Stimulated activated CD8-positive, alpha-beta memory T cell treated with anti-CD3 and anti-CD28 coated beads, Interleukin-12 subunit alpha, Interleukin-12 subunit beta, amount 100 ng/mL, for 24 hours (primary cell): Measurements from ENCODE around the gene BBLN.
"Not testable (repeated sequence)": the region's sequence is repeated elsewhere in the genome, so short reads cannot be mapped to it uniquely, and the experiment has no call there.

Source experiments
- DNase-seq: peaks from one replicate; pipeline ENCODE4 v3.0.0-alpha.2; 2020; ENCODE audit errors: extremely low read depth

Gene BBLN

GRCh38 chr9:128124873-128125579, 35.0 kb upstream of the BBLN start:
- no peak for DNase-seq

GRCh38 chr9:128125580-128126354, 34.3 kb upstream of the BBLN start:
- DNase-seq = no peak

GRCh38 chr9:128127568-128127989, 32.5 kb upstream of the BBLN start, which contains the start of gene PTGES2:
PTGES2 (minus strand) TSS chr9:128127729; CDS start chr9:128127717, 12 bp downstream.
- DNase-seq = peak; percentile 51

DNA sequence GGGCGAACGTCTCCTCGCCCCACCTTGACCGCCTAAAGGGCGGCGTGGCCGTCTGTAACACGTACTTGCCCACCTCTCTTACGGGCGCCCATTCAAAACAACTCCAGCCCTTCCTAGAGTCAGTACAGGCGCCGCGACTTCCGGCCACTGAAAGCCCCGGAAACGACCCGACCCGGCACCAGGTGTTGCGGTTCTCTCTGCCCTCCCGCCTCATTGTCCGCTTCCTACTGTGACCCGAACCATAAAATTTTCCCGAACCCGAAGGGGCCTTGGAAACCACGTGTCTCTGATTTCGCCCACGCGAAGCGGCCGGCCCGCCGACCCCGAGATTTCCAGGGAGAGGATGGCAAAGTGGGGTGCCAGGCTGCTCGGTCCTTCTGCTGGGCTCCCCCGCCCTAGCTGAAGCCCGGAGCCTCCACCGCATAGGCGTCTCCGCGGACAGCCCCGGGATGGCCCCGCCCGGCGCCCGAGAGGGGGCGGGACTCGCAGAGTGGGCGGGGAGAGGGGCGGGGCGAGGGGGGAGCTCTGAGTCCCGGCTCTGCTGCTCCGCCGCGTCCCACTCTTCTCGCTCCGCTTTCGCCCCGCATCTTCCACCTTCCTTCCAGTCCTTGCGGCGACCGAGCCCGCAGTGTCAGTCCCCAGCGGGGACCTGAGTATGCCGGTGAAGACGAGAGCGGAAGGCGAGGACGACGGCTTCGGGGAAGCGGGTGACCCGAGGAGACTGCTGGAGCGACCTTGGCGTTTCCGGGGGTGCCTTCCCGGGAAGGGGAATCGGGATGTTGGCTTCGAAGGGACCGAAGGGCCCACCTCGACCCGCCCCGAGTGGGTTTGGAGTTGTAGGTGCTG, 31.9 kb upstream of the BBLN start:
- DNase-seq = peak; percentile 58

DNA sequence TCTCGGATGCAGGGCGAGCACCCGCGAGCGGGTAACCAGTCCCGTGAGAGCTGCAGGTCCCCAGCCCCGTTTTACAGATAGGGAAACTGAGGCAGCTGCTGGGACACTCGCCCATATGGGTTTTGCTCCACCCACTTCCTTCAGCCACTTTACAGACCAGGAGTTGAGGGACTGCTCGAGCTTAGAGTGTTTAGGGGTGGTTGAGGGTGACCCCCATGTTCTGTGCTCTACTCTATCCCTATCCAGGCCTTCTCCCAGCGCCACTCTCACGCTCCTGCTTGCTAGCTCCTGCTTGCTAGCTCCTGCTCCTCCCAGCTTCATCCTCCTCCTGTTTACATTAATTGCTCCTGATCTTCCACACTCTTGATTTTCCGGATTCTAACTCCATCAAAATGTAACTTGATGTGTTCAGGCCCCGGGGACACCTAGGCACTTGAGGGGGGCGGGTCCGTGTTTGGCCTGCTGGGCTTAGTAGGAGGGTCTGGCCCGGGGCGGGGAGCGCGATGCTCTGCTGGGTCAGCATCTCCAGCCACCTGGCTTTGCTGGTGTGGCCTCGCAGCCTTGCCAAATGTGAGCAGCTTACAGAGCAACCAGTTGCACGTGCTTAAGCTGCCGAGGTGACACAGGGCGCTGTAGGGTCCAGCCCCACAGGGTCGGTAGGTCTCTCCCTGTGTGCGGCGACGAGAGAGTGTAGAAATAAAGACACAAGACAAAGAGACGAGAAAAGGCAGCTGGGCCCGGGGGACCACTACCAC, 31.1 kb upstream of the BBLN start:
- DNase-seq = no peak

GRCh38 chr9:128129976-128130590, 30.0 kb upstream of the BBLN start:
- DNase-seq = not testable (repeated sequence)

DNA sequence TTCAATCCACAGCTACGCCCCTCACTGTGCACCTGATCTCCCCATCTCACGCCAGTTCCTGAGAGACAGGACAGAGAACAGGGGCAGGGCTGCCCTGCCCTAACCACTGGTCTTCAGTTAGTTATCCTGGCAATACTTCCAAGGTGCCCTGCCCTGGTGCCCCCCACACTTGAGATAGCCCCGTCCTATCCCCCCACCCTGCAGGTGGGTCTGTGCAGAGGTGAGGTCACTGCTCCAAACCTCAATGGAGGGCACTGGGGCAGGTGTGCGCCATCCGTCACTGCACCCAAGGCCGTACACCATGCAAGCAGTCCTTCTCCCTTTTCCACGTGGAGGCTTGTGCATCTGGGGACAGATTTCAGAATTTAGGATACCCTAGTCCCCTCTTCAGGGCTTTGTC, 29.4 kb upstream of the BBLN start:
- DNase-seq = not testable (repeated sequence)

GRCh38 chr9:128131346-128131745, 28.7 kb upstream of the BBLN start:
- DNase-seq = not testable (repeated sequence)

DNA sequence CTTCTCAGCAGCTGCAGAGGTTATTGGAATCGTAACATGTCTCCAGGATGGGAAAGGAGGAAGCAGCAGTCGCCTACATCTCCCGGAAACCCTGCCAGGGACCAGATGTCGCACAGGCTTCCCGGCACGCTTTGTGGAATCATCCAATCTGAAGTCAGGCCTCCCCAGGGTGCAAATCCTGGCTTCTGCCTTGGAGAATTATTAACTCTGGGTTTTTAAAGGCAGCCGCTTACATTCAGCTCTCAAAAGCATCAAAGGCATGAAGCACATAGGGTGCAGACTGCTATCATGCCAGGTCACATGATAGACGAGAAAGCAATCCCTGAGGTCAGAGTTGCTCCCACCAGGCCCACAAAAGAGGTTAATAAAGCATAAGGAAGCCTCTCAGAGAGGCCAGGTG, 27.9 kb upstream of the BBLN start:
- DNase-seq = not testable (repeated sequence)

- not testable (repeated sequence) for DNase-seq
These were observed 24.5 kb upstream of the BBLN start for GRCh38 chr9:128135561-128135960.

DNA sequence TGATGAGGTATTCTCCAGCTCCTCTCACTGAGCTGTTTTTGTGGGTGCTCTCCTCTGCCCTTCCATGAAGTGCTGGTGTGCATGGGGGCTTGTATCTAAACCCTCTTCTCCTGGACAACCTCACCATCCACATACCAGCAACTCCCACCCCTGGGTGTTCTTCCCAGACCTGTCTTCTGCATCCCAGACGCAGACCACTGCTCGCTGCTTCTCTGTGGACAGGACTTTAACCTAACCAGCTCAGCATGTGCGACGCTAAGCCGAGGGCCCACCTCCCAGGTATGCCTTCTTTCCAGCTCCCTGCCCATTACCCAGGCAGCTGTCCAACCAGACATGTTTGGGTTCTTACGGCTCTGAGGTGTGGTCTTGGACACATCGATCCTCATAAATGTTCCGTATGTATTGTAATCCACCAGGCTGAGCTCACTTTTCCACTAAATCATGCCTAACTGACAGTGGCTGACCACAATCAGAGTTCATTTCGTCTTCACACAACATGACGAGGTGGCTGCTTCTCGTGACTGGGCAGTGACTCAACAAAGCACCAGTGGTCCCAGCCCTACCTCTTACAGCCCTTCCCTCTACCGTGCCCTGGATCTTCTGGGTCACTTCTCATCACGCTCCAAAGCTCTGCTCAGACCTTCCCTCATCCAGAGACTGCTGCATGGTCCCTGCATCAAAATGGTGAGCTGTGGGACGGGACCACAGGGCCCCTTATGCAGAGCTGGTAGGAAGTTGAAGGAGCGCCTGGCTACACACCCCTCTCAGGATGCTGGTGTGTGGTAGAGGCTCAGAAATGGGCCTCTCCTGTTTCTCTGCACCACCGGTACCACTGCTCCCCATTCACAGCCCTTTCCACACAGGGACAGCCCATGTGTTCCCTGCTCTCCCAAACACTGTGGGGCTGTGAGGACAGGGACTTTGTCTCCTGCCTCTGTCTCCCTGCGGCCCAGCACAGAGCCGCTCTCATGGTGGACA, 23.0 kb upstream of the BBLN start:
- no peak for DNase-seq

- DNase-seq = no peak
These were observed 22.1 kb upstream of the BBLN start for GRCh38 chr9:128138001-128138400.

GRCh38 chr9:128139621-128140020, 20.4 kb upstream of the BBLN start:
- no peak for DNase-seq

DNA sequence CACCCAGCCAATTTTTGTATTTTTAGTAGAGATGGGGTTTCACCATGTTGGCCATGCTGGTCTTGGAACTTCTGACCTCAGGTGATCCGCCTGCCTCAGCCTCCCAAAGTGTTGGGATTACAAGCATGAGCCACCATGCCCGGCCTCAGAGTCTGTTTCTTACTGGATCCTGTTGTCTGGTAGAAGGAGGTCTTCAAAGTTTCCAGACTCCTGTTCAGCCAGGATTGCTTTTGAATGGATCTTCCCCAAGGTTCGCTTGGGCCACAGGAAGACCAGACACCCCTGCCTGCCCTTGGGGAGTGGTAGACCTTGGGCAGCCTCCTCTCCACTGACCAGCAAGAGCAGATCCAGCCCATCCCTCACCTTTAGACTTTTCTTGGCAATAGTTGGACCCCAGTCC, 18.5 kb upstream of the BBLN start:
- no peak for DNase-seq

DNA sequence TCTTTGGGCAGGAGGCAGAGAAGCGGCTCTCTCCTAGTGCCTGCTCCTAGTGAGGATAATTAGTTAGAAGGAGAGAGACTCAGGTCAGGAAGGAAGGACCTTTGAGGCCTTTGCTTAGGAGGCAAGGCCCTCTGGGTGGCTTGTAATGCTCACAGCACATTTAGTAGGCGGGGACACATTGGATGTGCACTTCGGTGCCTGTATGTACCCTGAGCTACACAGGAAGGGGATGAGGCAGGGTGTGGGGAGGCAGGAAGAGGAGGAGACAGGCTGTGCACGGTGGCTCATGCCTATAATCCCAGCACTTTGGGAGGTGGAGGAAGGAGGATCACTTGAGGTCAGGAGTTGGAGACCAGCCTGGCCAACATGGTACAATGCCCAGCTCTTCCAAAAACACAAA, 18.0 kb upstream of the BBLN start:
- no peak for DNase-seq

GRCh38 chr9:128142596-128142995, 17.5 kb upstream of the BBLN start:
- no peak for DNase-seq

DNA sequence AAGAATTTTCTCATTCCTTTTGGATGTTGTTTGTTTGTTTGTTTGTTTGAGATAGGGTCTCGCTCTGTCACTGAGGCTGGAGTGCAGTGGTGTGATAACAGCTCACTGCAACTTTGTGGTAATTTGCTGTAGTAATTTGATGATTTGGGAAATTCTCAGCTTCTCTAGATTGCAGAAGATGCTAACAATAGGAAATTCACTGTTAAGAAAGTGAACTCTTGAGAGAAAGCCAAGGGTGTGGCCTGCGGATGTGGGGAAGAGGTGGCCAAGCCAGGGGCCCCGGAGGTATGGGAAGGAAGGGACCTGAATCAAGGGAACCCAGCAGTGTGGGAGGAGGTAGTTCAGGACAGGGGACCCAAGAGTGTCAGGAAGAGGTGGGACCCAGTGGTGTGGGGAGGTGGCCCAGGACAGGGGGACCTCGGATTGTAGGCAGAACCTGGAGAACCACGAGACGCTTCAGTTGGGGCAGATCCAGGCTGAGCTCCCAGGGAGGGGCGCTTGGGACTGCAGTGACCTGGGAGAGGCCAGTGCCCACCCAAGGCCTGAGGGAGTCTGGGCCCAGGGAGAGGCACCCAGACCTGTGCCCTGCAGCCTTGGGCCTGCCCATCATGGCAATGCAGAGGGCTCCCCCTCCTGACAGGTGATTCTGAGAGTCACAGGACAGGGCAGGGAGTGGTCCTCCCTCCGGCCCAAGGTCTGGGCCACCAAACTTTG, 16.4 kb upstream of the BBLN start:
- DNase-seq = no peak

DNA sequence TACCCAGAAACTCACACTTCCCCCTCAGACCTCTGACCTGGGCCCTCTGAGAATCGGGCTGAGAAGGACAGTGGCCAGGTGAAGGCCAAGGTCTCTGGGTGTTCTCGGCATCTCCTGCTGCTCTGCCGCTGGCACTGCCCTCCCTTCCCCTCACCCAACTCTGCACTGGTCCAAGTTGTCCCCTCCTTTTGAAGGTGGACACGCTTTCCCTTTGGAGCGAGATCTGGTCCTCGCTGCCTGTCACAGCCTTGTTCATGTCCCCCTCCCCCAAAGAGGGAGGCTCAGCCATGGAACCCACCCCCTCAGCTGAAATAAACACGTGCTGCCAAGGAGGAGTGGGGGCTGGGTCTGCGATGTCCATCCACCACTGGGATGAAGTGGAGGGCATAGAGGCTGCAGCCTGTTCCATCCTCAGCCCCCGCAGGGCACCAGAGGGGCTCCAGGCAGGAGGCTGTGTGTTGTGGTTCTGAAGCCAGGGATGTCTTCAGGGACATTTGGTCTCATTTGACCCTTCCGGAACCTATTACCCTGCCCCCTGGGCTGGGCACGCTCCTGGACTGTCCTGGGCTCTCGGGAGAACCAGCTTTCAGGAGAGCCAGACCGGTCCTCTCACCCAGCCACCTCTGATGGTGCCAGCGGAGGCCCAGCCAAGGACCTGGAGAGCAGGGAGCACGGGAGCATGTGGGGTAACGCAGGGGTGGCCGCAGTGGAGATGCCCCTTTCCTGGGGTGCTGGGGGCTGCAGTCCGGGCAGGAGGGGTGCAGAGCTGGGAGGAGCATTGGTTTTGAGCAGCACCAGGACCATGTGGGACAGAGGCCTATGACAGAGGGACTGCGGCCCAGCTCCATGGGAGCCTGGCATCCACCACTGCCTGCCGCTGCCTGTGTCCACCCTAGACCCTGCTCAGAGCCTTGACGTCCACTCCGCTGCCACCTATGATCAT, 15.6 kb upstream of the BBLN start:
- DNase-seq = no peak
